HG03196 (cell line): ENCODE data around the gene MR1.
A peak's percentile ranks its signal among the peaks of the same experiment; 100 is the strongest.
"Not testable (repeated sequence)": the region's sequence is repeated elsewhere in the genome, so short reads cannot be mapped to it uniquely, and the experiment has no call there.

Experiments used
- ATAC-seq: cut with Tn5 transposase; IDR thresholded peaks from one replicate; pipeline ENCODE4 v1.9.1; 2021; ENCODE audit not compliant: unreplicated experiment

The MR1 gene

DNA sequence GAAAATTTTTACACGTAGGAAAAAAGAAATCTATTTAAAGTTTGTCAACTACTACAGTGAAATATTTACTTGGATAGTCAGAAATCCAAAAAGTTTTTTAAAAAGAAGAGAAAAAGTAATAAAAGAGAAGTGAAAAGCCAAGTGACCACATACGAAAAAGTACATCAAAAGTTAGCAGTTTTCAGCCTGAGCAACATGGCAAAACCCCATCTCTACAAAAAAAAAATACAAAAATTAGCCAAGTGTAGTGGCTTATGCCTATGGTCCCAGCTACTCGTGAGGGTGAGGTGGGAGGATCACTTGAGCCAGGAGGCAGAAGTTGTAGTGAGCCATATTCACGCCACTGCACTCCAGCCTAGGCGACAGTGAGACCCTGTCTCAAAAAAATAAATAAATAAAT lies 5.2 kb upstream of the MR1 start:
- ATAC-seq: no peak

DNA sequence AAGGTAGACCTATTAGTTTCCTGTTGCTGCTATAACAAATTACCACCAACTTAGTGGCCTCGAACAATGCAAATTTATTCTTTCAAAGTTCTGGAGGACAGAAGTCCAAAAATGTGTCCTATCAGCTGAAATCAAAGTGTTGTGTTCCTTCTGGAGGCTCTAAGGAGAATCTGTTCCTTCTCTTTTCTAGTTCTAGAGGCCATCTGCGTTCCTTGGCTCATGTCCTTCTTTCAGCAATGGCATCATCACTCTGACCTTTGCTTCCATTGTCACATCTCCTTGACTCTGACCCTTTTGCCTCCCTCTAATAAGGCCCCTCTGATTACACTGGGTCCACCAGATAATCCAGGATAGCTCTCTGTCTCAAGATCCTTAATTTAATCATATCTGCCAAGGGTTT lies 1.2 kb upstream of the MR1 start:
- no peak for ATAC-seq

GRCh38 chr1:181033128-181033798 lies 520 bp upstream of the MR1 start:
- peak; percentile 9 for ATAC-seq

GRCh38 chr1:181035210-181035609 lies 1.4 kb downstream of the MR1 start:
- ATAC-seq: not testable (repeated sequence)

DNA sequence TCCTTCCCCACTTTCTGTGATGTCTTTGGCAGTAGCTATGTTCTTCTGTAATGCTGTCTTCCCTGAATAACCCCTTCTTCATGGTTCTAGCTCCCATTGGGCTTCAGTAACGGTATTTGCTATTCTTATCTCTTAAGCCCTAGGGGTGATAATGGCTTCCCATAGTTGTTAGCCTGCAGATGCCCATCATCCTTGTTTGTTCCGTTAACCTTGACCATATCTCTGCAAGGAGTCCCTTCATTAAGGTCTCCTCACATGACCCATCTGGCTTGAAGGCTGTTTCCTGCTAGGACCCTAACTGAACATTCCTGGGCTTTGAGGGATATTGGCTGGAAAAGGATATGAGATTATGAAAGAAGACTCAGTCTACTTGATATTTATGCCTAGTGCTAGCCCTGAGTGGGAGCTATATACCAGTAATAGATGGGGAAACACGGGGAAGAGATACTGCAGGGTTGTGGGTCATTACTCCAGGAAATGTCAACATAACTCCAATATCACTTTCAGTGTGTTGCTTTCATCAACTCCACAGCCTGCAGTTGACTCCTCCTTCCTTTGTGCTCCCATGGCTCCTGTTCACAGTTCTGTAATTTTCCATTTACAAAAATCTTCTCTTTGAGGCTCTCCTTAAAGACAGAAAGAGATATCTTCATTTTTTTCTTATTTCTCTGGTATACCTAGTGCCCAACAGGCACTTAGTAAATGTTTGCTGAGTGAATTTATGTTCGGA lies 2.5 kb downstream of the MR1 start:
- no peak for ATAC-seq

GRCh38 chr1:181037386-181037785 lies 3.6 kb downstream of the MR1 start:
- no peak for ATAC-seq

- ATAC-seq: no peak
These were observed 4.7 kb downstream of the MR1 start for GRCh38 chr1:181038399-181038873.

DNA sequence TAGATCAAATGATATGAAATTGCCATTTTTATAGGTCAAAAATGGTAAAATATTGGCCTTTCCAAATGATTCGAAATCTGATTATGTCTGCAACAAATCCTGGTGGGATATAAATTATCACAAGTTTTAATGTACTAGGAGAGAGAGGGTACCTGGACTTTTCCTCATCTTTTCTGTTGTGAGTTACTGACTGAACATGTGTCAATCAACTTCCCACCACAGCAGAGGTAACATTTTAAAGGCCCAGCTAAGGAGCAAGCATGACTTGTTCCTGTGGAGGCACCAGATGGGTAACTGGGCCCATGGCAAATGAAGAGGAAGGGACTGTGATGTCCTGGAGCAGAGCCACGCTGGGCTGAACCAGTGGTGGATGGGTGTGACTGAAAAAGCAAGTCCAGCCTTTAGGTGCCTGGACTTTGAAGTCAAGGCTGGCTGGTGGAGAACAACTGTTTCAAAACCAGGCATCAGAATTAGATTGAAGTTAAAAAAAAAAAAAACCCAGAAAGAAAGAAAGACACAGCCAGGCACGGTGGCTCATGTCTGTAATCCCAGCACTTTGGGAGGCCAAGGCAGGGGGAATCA lies 6.6 kb downstream of the MR1 start:
- ATAC-seq: no peak

GRCh38 chr1:181043025-181043888 lies 9.5 kb downstream of the MR1 start:
- ATAC-seq: no peak

DNA sequence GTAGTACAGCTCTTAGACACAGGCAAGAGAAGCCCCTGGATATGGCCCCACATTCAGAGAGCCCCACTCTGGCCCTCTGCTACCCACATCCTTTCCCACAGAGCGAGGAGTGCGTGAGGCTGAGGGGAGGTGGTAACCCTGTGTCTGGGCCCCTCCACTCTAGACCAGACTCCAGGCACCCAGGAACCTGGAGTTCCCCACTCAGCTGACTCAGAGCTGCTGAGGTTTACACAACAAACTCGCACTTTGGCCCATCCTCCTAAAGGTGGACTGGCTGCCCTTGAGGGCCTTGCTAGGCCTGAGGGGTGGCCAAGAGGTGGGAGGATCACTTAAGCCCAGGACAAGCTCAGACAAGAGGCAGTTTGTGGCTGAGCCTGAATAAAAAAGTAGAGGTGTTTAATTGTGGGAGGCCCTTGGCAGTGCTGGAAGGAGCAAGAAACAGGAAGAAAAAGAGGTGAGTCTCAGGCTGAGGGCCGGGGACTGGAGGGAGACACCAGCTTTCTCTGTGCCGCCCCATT lies 10.7 kb downstream of the MR1 start:
- ATAC-seq: peak; percentile 82

GRCh38 chr1:181045946-181046345 lies 12.2 kb downstream of the MR1 start:
- not testable (repeated sequence) for ATAC-seq

DNA sequence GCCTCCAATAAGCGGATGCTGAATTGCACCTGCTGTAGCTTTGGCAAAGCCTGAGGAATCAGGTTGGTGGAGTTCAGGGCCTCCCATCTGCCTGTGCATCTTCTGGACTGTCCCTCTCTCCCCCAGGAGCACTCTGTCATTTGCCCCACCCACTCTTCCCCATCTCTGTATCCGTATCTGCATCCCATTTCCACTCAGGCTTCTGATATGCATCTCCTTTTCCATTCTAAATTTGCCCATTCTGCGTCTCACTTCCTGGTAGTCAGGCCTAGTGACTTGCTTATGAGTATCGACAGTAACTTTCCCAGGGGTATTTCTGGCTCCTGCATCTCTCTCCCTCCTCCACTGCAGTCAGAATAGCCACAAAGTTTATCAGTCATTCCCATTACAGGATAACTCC lies 15.6 kb downstream of the MR1 start:
- ATAC-seq: no peak

GRCh38 chr1:181050922-181051321 lies 17.1 kb downstream of the MR1 start:
- ATAC-seq: no peak

GRCh38 chr1:181056560-181056959 lies 22.8 kb downstream of the MR1 start:
- ATAC-seq: no peak

DNA sequence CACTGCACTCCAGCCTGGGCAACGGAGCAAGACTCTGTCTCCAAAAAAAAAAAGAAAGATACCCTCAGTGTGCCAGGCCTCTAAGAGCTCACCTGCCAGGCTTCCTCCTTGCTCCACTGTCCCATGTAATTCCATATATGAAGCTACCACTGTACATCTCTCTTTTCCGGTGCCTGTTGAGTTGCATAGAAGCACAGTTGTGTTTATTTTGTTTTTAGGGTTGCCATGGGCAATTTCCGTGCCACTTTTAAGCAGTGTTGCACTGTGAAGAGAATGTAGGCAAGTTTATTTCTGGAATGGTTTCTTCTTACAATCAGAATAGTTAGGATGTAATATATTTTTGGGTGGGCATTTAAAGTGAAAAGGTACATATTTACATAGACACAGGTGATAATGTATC lies 23.3 kb downstream of the MR1 start:
- ATAC-seq: no peak

- no peak for ATAC-seq
These were observed 25.7 kb downstream of the MR1 start for GRCh38 chr1:181059435-181059834.

GRCh38 chr1:181060066-181060465 lies 26.3 kb downstream of the MR1 start:
- ATAC-seq: no peak

- not testable (repeated sequence) for ATAC-seq
These were observed 27.2 kb downstream of the MR1 start for GRCh38 chr1:181060947-181061346.

- no peak for ATAC-seq
These were observed 27.7 kb downstream of the MR1 start for GRCh38 chr1:181061487-181061886.

- peak; percentile 76 for ATAC-seq
These were observed 28.4 kb downstream of the MR1 start for GRCh38 chr1:181061891-181062835.
